Hindlimb muscle (tissue), 1 donor: ENCODE measurements around the gene ABHD2. TPM values are rescaled to one million over a fixed set of nuclear protein-coding genes. Genes with fewer than 3 reads are reported as not detected.
"Not testable (repeated sequence)": the region's sequence is repeated elsewhere in the genome, so short reads cannot be mapped to it uniquely, and the experiment has no call there.

Experiments
- DNase-seq: peaks from one replicate; pipeline ENCODE4 v3.0.0-alpha.2; 2013
- polyA plus RNA-seq: library from polyadenylated mRNA; unstranded; fragments of 120-200 nt; gene quantifications from one replicate; pipeline ENCODE4 v1.2.1, GENCODE V29; 2013; ENCODE audit not compliant: insufficient read length

Gene ABHD2
- polyA plus RNA-seq, 1 donor = 22.0 TPM

- DNase-seq = no peak
Measured at GRCh38 chr15:89140595-89140994, 52.3 kb downstream of the ABHD2 start.

- not testable (repeated sequence) for DNase-seq
Measured at GRCh38 chr15:89141159-89141558, 52.9 kb downstream of the ABHD2 start.

- DNase-seq = no peak
Measured at GRCh38 chr15:89141885-89142284, 53.6 kb downstream of the ABHD2 start.

- DNase-seq = no peak
Measured at GRCh38 chr15:89142423-89142822, 54.2 kb downstream of the ABHD2 start.

GRCh38 chr15:89143503-89144162 lies 55.4 kb downstream of the ABHD2 start:
- DNase-seq = peak; percentile 87

GRCh38 chr15:89144491-89144890 lies 56.2 kb downstream of the ABHD2 start:
- no peak for DNase-seq

GRCh38 chr15:89146366-89146765 lies 58.1 kb downstream of the ABHD2 start:
- DNase-seq = no peak

GRCh38 chr15:89148126-89148525 lies 59.9 kb downstream of the ABHD2 start:
- no peak for DNase-seq

GRCh38 chr15:89149501-89150101 lies 61.3 kb downstream of the ABHD2 start:
- DNase-seq = no peak

GRCh38 chr15:89150287-89150686 lies 62.0 kb downstream of the ABHD2 start:
- no peak for DNase-seq

- no peak for DNase-seq
Measured at GRCh38 chr15:89150762-89151664, 62.8 kb downstream of the ABHD2 start.

- DNase-seq = no peak
Measured at GRCh38 chr15:89155122-89155521, 66.9 kb downstream of the ABHD2 start.

GRCh38 chr15:89155656-89156055 lies 67.4 kb downstream of the ABHD2 start:
- DNase-seq = no peak

- DNase-seq = no peak
Measured at GRCh38 chr15:89157061-89157460, 68.8 kb downstream of the ABHD2 start.

GRCh38 chr15:89157918-89158564 lies 69.8 kb downstream of the ABHD2 start:
- no peak for DNase-seq

GRCh38 chr15:89161666-89162065 lies 73.4 kb downstream of the ABHD2 start:
- DNase-seq = no peak

GRCh38 chr15:89163271-89164055 lies 75.2 kb downstream of the ABHD2 start:
- DNase-seq = no peak

GRCh38 chr15:89164712-89165211 lies 76.5 kb downstream of the ABHD2 start:
- DNase-seq = peak; percentile 77

GRCh38 chr15:89165677-89166076 lies 77.4 kb downstream of the ABHD2 start:
- no peak for DNase-seq

GRCh38 chr15:89167267-89168176 lies 79.3 kb downstream of the ABHD2 start:
- no peak for DNase-seq

GRCh38 chr15:89168316-89168833 lies 80.1 kb downstream of the ABHD2 start:
- DNase-seq = no peak
